SW480 (cell line): Measurements from ENCODE around the gene IL23A.
A peak's percentile ranks its signal among the peaks of the same experiment; 100 is the strongest.
"Not testable (repeated sequence)": the region's sequence is repeated elsewhere in the genome, so short reads cannot be mapped to it uniquely, and the experiment has no call there.

Source experiments
- DNase-seq: peaks from one replicate; pipeline ENCODE4 v3.0.0-alpha.2; 2016; ENCODE audit warnings: low spot score

Gene IL23A

GRCh38 chr12:56326126-56326525 lies 12.6 kb upstream of the IL23A start:
- DNase-seq = no peak

GRCh38 chr12:56326533-56326932 lies 12.2 kb upstream of the IL23A start:
- DNase-seq = no peak

- no peak for DNase-seq
Observed at GRCh38 chr12:56330936-56331490, 7.7 kb upstream of the IL23A start.

- DNase-seq = no peak
Observed at GRCh38 chr12:56332512-56333196, 6.0 kb upstream of the IL23A start.

GRCh38 chr12:56333197-56333678 lies 5.4 kb upstream of the IL23A start:
- DNase-seq = peak; percentile 13

- DNase-seq = peak; percentile 98
Observed at GRCh38 chr12:56333679-56334489, 4.8 kb upstream of the IL23A start, which contains the start of gene PAN2. TSS of gene PAN2 (minus strand) at chr12:56334000. CDS start at chr12:56333094, 906 bp downstream.

GRCh38 chr12:56334490-56334793 lies 4.2 kb upstream of the IL23A start:
- no peak for DNase-seq

- not testable (repeated sequence) for DNase-seq
Observed at GRCh38 chr12:56335527-56335926, 3.2 kb upstream of the IL23A start.

- no peak for DNase-seq
Observed at GRCh38 chr12:56336361-56337167, 2.1 kb upstream of the IL23A start.

- no peak for DNase-seq
Observed at GRCh38 chr12:56337753-56338251, 882 bp upstream of the IL23A start.

- DNase-seq = no peak
Observed at GRCh38 chr12:56339158-56339422, 406 bp downstream of the IL23A start.

GRCh38 chr12:56341616-56342015 lies 2.9 kb downstream of the IL23A start:
- no peak for DNase-seq

GRCh38 chr12:56342290-56342689 lies 3.6 kb downstream of the IL23A start:
- DNase-seq = not testable (repeated sequence)

GRCh38 chr12:56346675-56347074 lies 8.0 kb downstream of the IL23A start:
- DNase-seq = no peak

- DNase-seq = not testable (repeated sequence)
Observed at GRCh38 chr12:56347255-56347654, 8.6 kb downstream of the IL23A start.

GRCh38 chr12:56348776-56349175 lies 10.1 kb downstream of the IL23A start:
- no peak for DNase-seq

- DNase-seq = no peak
Observed at GRCh38 chr12:56350662-56351061, 12.0 kb downstream of the IL23A start.

GRCh38 chr12:56351325-56351724 lies 12.6 kb downstream of the IL23A start:
- no peak for DNase-seq

- DNase-seq = peak; percentile 22
Observed at GRCh38 chr12:56358836-56359532, 20.3 kb downstream of the IL23A start.

- peak; percentile 99 for DNase-seq
Observed at GRCh38 chr12:56359851-56360767, 21.4 kb downstream of the IL23A start, which contains the start of gene STAT2. TSS of gene STAT2 (minus strand) at chr12:56360107. CDS start at chr12:56356571, 3,536 bp downstream.
